Stimulated activated CD8-positive, alpha-beta memory T cell treated with anti-CD3 and anti-CD28 coated beads, Interleukin-12 subunit alpha, Interleukin-12 subunit beta, amount 100 ng/mL, for 4 hours (primary cell): Measurements from ENCODE around the gene SLC34A3.

Source experiments
- DNase-seq: peaks from one replicate; pipeline ENCODE4 v3.0.0-alpha.2; 2020; ENCODE audit warnings: low read depth

SLC34A3 gene

GRCh38 chr9:137217276-137218211 lies 13.2 kb upstream of the SLC34A3 start:
- no peak for DNase-seq

- no peak for DNase-seq
These were observed 12.4 kb upstream of the SLC34A3 start for GRCh38 chr9:137218212-137218753.

- no peak for DNase-seq
These were observed 11.9 kb upstream of the SLC34A3 start for GRCh38 chr9:137218754-137219271.

GRCh38 chr9:137219757-137220316 lies 10.9 kb upstream of the SLC34A3 start:
- DNase-seq = no peak

- no peak for DNase-seq
These were observed 10.2 kb upstream of the SLC34A3 start for GRCh38 chr9:137220317-137221094.

- no peak for DNase-seq
These were observed 9.6 kb upstream of the SLC34A3 start for GRCh38 chr9:137221095-137221505.

- no peak for DNase-seq
These were observed 9.1 kb upstream of the SLC34A3 start for GRCh38 chr9:137221506-137222111.

- no peak for DNase-seq
These were observed 8.3 kb upstream of the SLC34A3 start, which contains the start of gene RNF208 for GRCh38 chr9:137222190-137223077. TSS of gene RNF208 (minus strand) at chr9:137222240. CDS start at chr9:137221212, 1,028 bp downstream.

- peak; percentile 96 for DNase-seq
These were observed 7.4 kb upstream of the SLC34A3 start for GRCh38 chr9:137223078-137223970.

- no peak for DNase-seq
These were observed 5.6 kb upstream of the SLC34A3 start, which contains the start of gene CYSRT1 for GRCh38 chr9:137224830-137225694. TSS of gene CYSRT1 (plus strand) at chr9:137225174. CDS start at chr9:137225622, 448 bp downstream.

- no peak for DNase-seq
These were observed 4.9 kb upstream of the SLC34A3 start for GRCh38 chr9:137225699-137226331.

- DNase-seq = no peak
These were observed 4.2 kb upstream of the SLC34A3 start for GRCh38 chr9:137226338-137227053.

GRCh38 chr9:137227054-137227852 lies 3.4 kb upstream of the SLC34A3 start, which contains the start of gene RNF224:
TSS of gene RNF224 (plus strand) at chr9:137227502. CDS start at chr9:137228336, 834 bp downstream.
- peak; percentile 65 for DNase-seq

- no peak for DNase-seq
These were observed 2.7 kb upstream of the SLC34A3 start for GRCh38 chr9:137227853-137228505.

- DNase-seq = no peak
These were observed 2.2 kb upstream of the SLC34A3 start for GRCh38 chr9:137228506-137228967.
